Ramos (cell line): ENCODE data around the gene MRPS12.
"Not testable (repeated sequence)": the region's sequence is repeated elsewhere in the genome, so short reads cannot be mapped to it uniquely, and the experiment has no call there.

ENCODE experiments used
- in situ Hi-C: fragments of 300-500 bp; cut with MboI; formaldehyde crosslinking; loops from one replicate; pipeline ENCODE4 v1.14.3; 2022; ENCODE audit warnings: low sequenced_read_pairs; ENCODE audit not compliant: unreplicated experiment

Gene MRPS12

DNA sequence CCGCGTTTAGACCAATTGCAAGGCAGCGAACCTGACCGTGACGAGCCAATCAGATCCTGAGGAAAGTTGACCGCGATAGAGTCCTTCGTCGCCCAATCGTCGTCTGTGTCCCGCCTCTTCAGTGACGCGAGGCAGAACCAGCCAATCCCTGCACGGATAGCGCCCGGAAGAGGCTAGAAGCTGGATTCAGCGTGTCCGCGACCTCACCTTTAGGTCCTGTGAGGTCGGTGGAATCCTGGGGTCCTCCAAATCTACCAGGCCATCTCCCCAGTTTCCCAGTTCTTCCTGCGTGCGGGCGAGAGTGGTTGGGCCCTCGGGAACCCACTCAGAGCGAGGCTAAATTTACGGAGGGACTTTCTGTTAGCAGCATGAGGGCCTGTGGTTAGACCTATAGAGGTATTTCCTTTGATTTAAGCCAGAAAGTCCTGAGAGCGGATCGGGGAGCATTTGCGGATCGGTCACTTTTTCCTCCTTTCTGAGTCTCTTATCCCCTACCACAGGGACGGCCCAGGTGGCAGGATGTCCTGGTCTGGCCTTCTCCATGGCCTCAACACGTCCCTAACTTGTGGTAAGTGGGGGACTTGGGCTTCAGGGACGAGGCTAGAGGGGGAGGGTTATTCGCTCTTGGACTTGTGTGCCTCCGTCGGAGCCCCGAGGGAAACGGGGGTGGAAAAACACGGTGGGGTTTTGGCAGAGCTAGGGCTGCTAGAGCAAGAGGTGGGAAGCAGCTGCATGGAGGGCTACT, at the start of gene MRPS12:
Gene MRPS12 (plus strand): TSS at position 169 of the 745 bp plus-strand sequence. CDS start 351 bp downstream, at position 520.
- in situ Hi-C loops: loop anchor here (25.0 kb wide), 2 partner anchors 394 to 519 kb away; partner anchors contain the start of gene FAM98C

DNA sequence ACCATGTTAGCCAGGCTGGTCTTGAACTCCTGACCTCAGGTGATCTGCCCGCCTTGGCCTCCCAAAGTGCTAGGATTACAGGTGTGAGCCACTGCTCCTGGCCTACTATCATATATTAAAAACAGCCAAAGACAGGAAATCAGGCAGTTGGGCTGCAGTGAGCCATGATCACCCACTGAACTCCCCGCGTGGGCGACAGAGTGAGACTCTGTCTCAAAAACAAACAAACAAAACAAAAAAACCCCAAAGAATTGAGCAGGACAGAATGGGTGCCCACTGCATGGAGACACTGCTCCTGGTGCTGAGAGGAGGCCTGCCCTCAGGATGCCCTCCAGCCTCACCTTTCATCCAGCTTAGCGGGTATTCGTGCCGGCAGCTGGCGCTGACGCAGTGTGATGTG, 47.5 kb upstream of the MRPS12 start:
- in situ Hi-C loops: no loop called here

DNA sequence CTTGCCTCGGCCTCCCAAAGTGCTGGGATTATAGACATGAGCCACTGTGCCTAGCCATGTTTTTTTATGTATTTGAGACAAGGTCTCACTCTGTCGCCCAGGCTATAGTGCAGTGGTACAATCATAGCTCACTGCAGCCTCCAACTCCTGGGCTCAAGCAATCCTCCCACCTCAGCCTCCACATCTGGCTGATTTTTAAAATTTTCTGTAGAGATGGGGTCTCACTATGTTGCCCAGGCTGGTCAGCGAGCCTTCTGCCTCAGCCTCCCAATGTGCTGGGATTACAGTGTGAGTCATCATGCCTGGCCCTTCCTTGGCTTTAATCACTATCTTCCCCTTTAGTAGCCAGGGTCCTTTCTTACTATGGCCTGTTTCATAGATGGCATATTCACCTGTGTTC, 46.1 kb upstream of the MRPS12 start:
- in situ Hi-C loops: not testable (repeated sequence)

DNA sequence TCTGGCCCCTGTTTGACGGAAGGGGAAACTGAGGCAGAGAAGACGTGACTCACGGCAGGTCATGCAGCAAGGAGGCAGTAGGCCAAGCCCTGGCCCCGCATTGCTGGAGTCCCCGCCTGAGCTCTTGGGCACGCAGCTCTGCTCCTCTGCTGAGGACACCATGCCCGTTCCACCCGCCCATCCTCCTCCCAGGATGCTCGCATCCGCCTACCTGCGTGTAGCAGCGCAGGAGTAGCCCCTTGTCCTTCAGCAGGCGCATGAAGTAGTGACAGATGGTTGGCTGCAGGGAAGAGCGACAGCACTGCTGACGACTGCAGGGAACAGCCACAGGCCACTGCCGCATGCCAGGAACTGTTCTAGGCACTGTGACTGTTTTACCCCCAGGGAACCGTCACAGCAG, 41.9 kb upstream of the MRPS12 start:
- in situ Hi-C loops: no loop called here

DNA sequence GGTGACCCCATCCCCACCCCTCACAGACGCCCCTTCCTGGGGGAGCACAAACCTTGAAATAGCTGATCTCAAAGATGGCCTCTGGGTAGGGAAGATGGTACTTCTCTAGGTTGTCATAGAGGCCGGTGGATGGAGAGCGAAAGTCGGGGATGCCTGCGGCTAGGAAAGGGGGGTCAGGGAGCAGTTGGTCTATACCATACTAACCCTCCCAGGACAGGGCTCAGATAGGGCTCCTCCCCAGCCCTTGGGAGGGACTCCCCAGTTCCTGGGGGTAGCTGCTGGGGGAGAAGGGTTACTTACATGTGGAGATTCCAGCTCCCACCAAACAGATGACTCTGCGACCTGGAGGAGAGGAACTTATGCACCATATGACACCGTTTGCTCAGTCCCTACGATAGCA, 40.9 kb upstream of the MRPS12 start:
- in situ Hi-C loops: no loop called here

DNA sequence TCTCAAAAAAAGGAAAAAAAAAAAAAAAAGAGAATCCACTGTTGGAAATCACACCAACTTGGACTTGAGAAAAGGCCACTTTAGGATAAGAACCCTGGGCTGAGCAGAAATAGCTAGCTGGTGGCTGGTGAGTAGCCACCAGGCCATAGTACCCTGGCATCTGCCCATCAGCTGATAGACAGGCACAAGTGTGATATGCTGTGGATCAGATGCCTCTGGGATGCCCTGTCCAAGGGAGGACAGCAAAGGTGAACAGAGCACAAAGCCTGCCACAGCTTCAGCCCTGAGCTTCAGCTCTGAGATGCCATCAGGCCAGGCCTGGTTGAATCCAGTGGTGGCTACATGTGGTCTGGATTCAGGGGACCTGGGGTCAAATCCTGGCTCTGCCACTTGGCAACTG, 40.1 kb upstream of the MRPS12 start:
- in situ Hi-C loops: no loop called here

DNA sequence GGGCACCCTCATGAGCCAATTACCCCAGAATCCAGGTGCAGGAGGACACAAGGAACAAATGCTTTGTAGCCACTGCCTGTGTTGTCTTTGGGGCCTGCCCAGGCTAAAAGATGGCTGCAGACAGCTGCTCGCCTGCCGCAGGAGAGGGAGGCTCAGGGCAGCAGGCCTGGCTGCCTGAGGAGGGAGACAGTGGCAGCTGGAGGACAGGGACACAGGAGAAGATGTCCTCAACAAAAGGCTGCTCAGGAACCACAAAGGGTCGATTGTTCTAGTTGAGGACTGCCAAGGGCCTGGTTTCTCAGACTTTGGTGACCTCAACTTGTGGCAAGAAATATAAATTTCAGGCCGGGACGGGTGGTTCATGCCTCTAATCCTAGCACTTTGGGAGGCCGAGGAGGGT, 39.0 kb upstream of the MRPS12 start:
- in situ Hi-C loops: no loop called here

DNA sequence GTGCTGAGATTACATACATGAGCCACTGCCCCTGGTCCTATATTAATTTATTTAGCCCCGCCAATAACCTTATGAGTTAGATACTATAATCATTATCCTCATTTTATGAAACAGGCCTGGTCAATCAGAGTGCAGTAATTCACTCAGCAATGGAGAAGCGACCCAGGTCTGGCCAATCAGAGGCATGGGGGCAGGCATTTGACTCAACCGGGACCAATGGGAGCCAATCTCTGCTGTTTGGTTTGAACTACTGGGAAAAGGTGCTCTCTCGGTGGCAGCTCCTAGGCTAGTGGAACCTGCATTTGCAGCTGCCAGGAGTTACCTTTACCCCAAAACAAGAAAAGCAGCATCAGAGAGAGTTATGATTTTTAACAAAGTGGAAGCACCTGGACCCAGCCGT, 37.9 kb upstream of the MRPS12 start:
- in situ Hi-C loops: no loop called here

DNA sequence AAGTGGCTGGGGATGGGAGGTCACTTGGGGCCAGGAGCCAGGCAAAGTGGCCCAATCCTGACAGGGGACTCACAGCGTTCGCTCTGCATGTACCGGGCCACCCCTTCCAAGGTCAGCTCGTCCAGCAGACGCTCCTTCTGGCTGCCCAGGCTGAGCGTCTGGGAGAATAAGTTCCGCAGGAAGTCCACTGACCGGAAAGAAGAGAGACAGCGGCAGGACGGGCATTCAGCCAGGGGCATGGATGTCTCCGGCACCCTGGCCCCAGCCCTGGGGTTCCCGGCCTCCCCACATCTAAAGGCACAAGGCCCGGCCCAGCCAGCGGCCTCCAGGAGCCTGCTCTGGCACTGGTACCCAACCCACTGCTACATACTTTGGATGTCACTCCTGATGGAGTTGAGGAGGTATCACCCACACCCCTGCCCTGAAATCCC, 37.4 kb upstream of the MRPS12 start:
- in situ Hi-C loops: no loop called here

DNA sequence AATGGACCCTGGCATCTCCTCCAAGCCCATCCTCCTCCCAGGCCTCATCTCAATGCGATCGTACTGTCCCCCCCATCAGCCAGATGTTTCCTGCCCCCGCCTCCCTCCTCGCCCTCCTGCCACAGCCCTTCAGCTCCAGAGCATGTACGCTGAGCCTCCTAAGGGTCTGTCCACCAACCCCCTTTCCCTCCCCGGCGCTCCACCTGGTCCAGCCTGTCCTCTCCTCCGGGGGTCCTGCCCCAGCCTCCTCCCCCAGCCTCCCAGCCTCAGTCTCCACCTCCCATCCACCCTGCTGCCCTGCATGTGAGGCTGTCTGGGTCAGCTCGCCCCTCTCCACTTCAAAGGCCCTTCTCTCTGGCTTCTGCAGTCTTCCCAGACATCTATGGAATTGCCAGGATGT, 35.8 kb upstream of the MRPS12 start:
- in situ Hi-C loops: no loop called here

DNA sequence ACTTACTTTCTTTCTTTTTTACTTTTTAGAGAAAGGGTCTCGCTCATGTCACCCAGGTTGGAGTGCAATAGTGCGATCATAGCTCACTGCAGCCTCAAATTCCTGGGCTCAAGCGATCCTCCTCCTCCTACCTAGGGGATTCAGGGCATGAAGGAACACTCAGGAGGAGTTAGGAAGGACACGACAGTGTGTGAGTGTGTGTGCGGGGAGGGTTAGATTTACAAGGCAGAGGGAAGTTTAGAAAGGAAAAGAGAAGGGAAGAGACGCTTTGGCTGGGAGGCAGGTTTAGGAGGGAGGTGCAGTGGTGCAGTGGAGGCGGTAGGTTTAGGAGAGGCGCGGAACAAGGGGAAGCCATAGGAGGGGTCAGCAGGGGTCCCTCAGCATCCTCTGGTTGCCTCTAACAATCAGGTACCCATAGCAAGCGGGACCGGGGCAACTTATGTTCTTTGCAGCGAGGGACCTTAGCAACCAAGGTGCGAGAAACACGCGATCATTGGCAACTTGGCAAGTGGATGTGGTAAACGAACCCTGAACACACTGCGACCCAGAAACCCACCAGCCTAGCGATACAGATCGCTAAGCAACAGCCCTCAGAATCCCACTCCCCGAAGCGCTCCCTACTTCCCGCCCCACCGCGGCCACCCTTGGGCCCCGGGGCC, 31.8 kb upstream of the MRPS12 start:
- in situ Hi-C loops: no loop called here

DNA sequence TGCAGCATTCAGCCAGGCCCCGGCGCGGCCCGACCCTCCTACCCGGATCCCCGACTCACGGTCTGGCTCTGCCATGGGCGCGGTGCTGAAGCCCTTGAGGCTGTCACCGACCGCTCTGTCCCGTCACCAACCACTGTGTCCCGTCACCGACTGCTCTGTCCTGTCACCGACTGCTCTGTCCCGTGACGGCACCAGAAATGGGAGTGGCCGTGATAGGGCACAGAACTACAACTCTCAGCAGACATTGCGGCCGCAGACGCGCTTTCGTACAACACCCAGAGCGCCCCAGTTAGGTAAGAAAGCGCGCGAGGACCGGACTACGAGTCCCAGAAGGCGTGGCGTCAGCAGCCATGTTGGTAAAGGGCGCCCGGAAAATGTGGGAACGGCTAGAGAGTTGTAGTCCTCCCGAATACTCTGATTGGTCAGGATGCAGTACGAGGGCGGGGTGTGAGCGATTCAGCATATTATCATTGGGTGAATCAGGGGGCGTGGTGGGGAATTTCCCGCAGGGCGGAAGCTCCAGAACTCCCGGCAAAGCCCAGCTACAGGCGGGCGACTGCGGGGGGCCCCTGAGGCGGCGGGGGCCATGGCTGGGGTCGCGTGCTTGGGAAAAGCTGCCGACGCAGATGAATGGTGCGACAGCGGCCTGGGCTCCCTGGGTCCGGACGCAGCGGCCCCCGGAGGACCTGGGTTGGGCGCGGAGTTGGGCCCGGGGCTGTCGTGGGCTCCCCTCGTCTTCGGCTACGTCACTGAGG, 31.1 kb upstream of the MRPS12 start, which contains the start of the genes NFKBIB and SIRT2:
Gene NFKBIB (plus strand): TSS at position 523 of the 755 bp plus-strand sequence. CDS start 64 bp downstream, at position 587.
Gene SIRT2 (minus strand): TSS at position 172 of the 755 bp plus-strand sequence. CDS start 97 bp downstream, at position 75.
- in situ Hi-C loops: no loop called here

DNA sequence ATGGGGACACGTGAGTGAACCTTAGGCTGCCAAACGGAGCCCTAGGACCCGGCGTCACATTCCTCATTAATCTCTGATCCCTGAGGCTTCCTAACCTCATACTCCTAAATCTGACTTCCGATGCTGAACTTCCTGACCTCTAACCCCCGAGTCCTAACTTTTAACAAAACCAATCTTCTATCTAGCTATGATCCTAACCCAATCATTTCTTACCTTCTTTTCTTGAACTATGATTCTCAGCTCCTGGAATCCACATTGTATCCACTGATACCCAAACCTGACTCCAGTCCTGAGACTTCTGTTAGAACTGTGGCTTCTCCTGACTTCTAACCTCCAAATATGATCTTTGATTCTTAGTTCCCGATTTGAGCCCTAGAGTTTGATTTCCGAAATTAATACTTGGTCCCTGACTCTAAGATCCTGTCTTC, 30.5 kb upstream of the MRPS12 start:
- in situ Hi-C loops: no loop called here

DNA sequence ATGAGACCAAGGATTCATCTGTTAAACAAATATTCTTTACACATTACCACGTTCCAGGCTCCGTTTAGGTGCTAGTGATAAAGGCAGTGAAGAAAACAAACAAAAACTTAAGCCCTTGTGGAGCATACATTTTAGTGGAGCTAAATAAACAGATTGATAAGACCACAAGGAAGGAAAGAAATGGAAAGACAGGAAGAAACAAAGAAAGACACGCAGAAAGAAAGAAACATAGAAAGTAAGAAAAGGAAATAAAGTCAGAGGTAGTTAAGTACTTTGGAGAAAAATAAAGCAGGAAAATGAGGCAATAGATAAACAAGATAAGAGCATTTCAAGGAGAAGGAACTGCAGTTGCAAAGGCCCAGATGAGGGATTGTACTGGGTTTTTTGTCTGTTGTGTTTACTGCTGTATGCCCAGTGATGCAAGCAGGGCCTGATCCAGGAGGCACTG, 30.0 kb upstream of the MRPS12 start:
- in situ Hi-C loops: no loop called here

DNA sequence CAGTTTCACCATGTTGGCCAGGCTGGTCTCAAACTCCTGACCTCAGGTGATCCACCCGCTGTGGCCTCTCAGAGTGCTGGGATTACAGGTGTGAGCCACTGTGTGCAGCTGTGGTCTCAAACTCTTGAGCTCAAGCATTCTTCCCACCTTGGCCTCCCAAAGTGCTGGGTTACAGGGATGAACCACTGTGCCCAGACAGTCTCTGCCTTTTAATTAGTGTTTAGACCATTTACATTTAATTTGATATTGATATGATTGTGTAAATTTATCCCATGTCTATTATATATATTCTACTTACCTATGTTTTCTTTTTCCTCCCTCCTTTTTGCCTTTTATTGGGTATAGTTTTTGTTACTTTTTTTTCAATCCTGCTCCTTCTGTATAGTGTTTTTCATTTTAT, 29.1 kb upstream of the MRPS12 start:
- in situ Hi-C loops: no loop called here

DNA sequence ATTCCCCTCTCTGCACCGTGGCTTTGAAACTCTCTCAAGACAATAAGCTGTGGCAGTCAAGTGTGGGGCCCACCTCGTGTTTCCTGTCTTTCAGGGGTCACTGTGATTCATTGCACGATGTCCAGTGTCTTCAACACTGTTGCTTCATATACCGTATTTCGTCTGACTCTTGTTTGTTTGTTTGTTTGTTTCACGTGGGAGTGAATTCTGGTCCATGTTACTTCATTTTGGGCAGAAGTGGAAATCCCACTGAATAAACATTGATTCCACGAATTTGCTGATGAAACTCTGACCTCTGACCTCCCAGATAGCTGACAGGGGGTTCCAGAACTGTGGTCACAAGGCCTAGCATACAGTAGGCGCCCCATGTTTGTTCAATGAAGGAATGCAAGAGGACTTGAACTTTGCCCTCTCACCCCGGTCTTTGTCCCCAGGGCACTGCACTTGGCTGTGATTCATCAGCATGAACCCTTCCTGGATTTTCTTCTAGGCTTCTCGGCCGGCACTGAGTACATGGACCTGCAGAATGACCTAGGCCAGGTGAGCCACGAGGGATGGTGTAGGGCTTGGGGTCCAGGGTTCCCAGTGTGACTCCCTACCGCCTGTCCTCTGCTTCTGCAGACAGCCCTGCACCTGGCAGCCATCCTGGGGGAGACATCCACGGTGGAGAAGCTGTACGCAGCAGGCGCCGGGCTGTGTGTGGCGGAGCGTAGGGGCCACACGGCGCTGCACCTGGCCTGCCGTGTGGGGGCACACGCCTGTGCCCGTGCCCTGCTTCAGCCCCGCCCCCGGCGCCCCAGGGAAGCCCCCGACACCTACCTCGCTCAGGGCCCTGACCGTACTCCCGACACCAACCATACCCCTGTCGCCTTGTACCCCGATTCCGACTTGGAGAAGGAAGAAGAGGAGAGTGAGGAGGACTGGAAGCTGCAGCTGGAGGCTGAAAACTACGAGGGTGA, 25.9 kb upstream of the MRPS12 start:
- in situ Hi-C loops: no loop called here

DNA sequence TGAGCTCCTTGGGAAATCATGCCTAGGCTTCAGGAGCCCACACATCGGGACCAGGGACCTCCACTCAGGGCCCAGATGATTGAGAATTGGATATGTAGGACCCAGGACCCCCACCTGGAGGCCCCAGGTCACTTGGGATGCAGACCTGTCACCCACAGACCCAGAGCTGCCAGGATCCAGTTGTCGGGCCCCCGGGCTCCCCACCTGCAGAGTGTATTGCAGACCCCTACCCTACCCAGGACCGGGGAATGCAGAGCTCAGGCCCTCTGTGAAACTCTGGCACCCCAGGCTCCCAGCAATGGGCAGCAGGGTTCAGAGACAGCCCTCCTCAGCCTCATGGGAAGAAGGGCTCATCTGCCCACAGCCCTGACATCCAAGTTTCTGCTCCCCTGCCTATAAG, 25.1 kb upstream of the MRPS12 start:
- in situ Hi-C loops: no loop called here

DNA sequence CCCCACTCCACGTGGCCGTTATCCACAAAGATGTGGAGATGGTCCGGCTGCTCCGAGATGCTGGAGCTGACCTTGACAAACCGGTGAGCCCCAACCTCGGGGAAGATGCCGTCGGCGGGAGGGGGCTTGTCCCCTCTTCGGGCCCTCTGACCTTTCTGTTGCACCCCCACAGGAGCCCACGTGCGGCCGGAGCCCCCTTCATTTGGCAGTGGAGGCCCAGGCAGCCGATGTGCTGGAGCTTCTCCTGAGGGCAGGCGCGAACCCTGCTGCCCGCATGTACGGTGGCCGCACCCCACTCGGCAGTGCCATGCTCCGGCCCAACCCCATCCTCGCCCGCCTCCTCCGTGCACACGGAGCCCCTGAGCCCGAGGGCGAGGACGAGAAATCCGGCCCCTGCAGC, 23.5 kb upstream of the MRPS12 start:
- in situ Hi-C loops: no loop called here

DNA sequence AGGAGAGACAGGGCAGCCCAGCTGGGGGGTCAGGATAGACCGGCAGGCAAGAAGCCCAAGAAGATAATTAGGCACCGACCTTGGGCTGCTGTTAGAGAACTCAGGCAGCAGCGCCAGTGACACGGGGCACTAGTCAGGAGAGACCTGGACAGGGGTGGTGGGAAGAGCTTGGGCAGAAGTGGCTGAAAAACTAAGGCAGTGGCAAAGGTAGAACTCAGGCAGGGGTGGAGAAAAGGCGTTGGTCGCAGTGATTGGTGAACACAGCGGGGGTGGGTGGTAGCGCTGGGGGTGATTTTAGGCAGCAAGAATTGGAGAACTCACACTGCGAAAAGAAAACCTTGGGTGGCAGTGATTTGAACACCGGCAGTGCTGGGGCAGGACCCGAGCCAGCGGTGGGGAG, 23.1 kb upstream of the MRPS12 start:
- in situ Hi-C loops: no loop called here

DNA sequence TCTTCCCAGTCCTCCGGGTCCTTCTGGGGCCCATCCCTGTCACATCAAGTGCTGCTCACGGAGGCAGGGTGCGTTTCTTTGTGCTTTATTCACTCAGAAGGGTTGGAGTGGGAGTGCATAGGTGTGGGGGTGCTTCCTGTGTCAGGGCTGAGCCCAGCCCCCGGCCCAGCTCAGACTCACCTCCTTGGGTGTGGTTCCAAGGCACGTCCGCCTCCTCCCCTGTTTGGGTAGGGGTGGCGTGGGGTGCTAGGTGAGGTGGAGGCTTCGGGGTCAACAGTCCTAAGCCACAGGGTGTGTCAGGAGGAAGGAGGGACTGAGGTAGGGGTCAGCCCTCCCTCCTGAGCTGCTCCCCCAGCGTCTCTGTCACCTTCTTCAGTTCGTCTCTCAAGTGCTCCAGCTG, 21.8 kb upstream of the MRPS12 start:
- in situ Hi-C loops: no loop called here
